HL-60 (cell line): Measurements from ENCODE around the gene RFLNA.

ENCODE experiments used
- SPI1 ChIP-seq: IDR thresholded peaks from 2 replicates; pipeline ENCODE4 v1.6.1; 2012; ENCODE audit warnings: low read depth, mild to moderate bottlenecking, borderline replicate concordance
- TF ChIP-seq, protein P1 (sequence below): IDR thresholded peaks from one replicate; pipeline ENCODE4 v1.5.1; 2011; ENCODE audit warnings: low read length, control low read depth, inconsistent platforms; ENCODE audit not compliant: insufficient read depth
- TF ChIP-seq, protein P2 (sequence below): IDR thresholded peaks from 2 replicates; pipeline ENCODE4 v1.6.1; 2012; ENCODE audit warnings: low read depth; ENCODE audit not compliant: insufficient replicate concordance

DNA sequence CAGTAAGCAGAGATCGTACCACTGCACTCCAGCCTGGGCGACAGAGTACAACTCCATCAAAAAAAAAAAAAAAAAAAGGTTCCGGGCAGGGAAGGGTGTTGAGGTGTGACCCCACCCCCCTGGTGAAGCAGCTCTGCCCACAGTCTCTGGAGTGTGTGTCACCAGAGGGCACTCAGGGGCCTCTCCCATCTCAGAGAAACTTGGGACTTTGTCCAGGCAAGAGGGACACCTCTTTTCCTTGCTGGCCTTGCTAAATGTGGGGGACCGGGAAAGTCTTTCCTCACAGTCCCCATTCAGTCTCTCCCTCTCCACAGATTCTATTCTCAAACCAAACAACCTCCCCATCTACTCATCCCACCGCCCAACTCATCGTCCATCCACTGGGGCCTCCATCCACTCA lies 43.6 kb downstream of the RFLNA start:
- TF ChIP-seq SPI1, result no peak
- TF ChIP-seq, protein P1, sequence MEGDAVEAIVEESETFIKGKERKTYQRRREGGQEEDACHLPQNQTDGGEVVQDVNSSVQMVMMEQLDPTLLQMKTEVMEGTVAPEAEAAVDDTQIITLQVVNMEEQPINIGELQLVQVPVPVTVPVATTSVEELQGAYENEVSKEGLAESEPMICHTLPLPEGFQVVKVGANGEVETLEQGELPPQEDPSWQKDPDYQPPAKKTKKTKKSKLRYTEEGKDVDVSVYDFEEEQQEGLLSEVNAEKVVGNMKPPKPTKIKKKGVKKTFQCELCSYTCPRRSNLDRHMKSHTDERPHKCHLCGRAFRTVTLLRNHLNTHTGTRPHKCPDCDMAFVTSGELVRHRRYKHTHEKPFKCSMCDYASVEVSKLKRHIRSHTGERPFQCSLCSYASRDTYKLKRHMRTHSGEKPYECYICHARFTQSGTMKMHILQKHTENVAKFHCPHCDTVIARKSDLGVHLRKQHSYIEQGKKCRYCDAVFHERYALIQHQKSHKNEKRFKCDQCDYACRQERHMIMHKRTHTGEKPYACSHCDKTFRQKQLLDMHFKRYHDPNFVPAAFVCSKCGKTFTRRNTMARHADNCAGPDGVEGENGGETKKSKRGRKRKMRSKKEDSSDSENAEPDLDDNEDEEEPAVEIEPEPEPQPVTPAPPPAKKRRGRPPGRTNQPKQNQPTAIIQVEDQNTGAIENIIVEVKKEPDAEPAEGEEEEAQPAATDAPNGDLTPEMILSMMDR, result no peak
- TF ChIP-seq, protein P2, sequence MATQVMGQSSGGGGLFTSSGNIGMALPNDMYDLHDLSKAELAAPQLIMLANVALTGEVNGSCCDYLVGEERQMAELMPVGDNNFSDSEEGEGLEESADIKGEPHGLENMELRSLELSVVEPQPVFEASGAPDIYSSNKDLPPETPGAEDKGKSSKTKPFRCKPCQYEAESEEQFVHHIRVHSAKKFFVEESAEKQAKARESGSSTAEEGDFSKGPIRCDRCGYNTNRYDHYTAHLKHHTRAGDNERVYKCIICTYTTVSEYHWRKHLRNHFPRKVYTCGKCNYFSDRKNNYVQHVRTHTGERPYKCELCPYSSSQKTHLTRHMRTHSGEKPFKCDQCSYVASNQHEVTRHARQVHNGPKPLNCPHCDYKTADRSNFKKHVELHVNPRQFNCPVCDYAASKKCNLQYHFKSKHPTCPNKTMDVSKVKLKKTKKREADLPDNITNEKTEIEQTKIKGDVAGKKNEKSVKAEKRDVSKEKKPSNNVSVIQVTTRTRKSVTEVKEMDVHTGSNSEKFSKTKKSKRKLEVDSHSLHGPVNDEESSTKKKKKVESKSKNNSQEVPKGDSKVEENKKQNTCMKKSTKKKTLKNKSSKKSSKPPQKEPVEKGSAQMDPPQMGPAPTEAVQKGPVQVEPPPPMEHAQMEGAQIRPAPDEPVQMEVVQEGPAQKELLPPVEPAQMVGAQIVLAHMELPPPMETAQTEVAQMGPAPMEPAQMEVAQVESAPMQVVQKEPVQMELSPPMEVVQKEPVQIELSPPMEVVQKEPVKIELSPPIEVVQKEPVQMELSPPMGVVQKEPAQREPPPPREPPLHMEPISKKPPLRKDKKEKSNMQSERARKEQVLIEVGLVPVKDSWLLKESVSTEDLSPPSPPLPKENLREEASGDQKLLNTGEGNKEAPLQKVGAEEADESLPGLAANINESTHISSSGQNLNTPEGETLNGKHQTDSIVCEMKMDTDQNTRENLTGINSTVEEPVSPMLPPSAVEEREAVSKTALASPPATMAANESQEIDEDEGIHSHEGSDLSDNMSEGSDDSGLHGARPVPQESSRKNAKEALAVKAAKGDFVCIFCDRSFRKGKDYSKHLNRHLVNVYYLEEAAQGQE, result no peak
